CD4-positive, alpha-beta T cell treated with Interleukin-15 for 4 hours (primary cell): ENCODE results near the gene SYCP2.
"Not testable (repeated sequence)": the region's sequence is repeated elsewhere in the genome, so short reads cannot be mapped to it uniquely, and the experiment has no call there.

ENCODE experiments used
- DNase-seq: peaks from one replicate; pipeline ENCODE4 v3.0.0-alpha.2; 2020; ENCODE audit warnings: low spot score

The SYCP2 gene

DNA sequence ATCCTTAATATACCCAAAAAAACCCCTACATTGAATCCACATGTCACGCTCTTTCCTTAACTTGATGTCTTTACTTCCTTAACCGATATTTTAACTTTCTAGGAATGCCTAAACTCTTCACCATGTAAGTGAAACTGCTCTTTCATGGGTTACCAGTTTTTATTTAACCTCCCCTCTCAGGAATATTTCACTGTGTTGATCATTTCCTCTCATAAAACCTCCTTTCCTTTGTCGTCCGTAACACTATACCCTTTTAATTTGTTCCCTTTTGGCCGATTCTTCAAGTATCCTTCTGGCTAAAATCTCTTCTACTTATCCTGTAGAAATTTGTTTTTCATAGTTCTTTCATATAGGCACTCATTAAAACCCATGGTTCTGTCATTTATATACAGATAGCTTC, 24.6 kb downstream of the SYCP2 start:
- DNase-seq = no peak

DNA sequence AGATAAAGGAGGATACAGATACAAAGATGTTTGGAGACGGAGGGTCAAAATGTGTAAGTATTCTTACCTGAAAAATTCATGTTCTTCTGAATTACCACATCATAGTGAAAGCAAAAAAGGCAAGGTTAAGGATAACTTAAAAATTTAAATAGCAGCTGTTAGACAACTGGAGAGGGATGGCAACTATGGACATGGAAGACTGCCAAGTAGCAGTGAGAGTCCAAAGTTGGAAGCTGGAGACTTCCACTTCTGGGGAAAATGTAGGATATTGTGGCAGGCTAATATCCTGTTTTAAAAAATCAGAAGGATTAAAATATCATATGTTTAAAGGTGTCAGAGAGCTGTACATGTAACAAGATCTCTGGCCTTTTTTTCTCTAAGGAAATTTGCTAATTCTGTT, 29.8 kb downstream of the SYCP2 start:
- DNase-seq = no peak

DNA sequence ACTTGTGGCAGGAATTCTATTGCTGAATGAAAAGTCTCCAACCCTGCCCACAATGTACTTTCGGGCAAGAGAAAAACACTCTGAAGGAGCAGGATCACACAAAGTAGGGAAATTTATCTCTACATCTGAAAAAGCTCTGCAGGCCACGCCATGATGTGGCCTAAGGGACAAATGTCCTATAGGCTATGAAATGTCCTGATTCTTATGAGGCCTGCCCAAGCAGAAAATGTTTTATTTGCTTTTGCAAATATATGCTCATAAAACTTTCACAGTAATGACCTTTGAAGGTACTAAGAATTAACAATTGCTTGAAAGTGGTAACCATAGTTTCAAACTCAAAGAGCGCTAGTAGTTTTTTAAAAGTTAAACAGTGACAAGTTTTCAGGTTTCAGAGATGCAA, 31.0 kb downstream of the SYCP2 start:
- no peak for DNase-seq

DNA sequence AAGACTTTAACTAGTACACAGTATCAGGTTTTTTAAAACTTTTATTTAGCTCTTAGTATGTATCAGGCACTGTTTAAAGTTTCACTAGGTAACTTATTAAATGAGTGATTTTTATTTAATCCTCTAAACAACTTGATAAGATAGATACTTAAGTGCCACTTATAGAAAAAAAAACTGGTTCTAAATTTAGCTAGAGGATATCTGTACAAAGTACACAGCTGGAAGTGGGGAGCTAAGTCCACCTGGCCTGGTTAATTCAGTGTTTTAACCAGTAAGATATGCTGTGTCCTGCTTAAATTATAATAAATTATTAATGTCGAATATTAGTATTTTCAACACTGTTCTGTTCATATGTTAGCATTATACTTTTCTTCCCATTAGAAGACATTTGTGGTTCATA, 37.5 kb downstream of the SYCP2 start:
- no peak for DNase-seq

GRCh38 chr20:59891581-59891980, 41.9 kb downstream of the SYCP2 start:
- no peak for DNase-seq

DNA sequence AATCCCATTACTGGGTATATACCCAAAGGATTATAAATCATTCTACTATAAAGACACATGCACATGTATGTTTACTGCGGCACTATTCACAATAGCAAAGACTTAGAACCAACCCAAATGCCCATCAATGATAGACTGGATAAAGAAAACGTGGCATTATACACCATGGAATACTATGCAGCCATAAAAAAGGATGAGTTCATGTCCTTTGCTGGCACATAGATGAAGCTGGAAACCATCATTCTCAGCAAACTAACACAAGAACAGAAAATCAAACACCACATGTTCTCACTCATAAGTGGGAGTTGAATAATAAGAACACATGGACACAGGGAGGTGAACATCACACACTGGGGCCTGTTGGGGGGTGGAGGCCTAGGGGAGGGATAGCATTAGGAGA, 43.4 kb downstream of the SYCP2 start:
- DNase-seq = not testable (repeated sequence)

DNA sequence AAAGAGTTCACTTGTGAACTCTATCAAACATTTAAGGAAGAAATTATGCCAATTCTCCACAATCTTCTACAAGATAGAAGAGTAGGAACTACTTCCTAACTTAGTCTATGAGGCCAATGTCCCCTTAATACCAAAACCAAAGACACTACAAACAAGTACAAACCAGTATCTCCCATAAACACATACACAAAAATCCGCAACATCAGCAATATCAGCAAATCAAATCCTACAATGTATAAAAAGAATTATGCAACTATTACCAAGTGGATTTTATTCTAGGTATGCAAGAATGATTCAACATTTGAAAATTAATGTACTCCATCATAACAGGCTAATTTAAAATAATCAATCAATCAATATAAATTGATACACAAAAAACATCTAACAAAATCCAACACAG, 45.4 kb downstream of the SYCP2 start:
- no peak for DNase-seq

DNA sequence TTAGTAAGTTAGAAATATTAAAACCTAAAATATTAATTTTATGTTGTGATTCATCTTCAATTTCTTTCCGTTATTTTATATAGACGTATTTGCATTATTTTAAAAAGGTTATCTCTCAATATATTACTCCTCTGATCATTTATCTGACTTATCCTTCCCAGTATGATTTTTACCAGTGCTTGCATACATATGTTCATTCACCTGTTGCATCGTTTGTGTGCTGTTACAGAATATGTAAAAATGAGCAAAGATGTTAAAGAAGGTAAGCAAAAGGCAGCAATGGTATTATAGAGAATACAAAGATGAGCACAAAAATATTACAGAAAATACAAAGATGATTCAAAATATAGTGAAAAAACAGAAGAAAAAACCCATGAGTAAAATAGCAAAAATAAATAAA, 48.9 kb downstream of the SYCP2 start:
- DNase-seq = no peak

DNA sequence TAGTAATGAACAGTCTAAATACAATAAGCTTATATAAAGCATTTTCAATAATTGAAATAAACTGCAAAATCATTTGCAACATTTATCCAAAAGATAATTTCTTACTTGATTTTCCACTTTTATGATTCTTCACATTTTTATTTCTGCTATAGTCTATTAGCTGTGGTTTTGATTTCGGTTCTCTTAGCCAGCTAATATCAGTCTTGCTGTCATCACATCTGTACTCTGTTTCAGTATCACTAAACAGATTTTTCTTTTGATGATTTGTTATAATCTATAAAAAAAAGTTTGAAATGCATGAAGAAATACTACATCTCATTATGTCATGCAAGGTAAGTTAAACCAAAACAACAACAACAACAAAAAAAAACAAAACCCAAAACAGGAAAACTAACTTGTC, 53.2 kb downstream of the SYCP2 start:
- no peak for DNase-seq

DNA sequence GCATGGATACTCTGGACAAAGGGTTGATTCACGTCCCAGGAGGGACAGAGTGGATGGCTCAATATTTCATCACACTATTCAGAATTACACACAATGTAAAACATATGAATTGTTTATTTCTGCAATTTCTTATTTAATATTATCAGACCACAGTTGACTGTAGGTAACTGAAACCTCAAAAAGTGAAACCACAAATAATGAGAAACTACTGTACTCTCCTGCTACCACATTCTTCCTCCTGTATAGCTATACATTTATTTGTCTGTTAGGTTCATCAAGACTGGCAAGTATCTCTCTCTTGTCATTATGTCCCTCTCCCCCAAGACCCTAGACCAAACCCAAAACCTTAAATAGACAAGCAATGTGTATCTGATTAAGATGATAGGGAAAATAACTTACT, 60.0 kb downstream of the SYCP2 start:
- no peak for DNase-seq

GRCh38 chr20:59871096-59871495, 62.3 kb downstream of the SYCP2 start:
- no peak for DNase-seq

- DNase-seq = no peak
Measured at GRCh38 chr20:59866338-59866737, 67.1 kb downstream of the SYCP2 start.

DNA sequence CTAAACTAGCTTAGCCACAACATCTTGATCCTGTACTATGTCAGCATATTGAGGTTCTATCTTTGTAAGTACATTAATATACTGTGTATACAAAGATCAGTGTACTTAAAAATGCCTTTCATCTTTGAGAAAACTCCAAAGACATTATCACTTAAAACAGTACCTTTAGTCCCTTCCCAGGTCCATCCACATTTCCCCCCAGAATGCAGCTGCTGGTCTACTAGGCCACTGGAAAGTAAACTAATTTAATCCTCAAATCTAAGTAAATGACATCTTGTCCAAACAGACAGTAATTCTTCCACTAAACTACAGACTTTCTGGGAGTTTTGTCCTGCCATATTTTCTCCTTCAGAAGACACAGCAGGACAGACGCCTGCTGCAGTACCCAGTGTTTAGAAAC, 68.7 kb downstream of the SYCP2 start:
- DNase-seq = no peak

DNA sequence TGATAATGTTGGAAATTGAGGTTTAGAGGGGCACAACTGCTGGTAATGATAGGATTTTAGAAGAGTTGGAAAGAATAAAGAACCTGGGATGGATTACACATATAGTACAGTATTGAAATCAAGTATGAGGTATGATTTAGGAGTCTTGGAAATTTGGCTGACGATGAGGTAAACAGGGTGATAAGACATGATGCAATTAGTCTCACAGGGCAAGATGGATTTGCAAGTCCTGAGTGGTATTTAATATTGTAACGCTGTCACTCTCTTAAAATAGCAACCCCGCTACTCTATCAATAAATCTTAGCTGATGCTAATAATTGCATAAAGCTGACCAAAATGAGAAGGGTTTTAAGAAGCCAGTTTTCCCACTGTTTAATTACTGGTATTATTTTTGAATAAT, 70.4 kb downstream of the SYCP2 start:
- DNase-seq = no peak

DNA sequence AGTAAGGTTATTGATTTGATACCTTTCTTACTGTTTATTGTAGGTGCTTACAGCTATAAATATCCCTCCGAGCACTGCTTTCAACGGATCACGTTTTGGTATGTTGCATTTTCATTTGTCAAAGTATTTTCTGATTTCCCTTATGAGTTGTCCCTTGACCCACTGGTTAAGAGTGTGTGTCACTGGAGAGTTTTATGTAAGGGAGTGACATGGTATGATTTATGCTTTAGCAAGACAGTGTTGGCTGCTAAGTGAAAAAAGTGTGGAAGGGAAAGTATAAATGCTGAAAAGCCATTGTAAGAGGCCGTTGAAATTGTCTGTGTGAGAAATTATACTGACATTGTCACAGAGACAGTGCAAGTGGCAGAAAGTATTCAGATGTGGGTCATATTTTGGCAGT, 72.0 kb downstream of the SYCP2 start:
- DNase-seq = no peak

- no peak for DNase-seq
Measured at GRCh38 chr20:59858425-59858824, 75.0 kb downstream of the SYCP2 start.

DNA sequence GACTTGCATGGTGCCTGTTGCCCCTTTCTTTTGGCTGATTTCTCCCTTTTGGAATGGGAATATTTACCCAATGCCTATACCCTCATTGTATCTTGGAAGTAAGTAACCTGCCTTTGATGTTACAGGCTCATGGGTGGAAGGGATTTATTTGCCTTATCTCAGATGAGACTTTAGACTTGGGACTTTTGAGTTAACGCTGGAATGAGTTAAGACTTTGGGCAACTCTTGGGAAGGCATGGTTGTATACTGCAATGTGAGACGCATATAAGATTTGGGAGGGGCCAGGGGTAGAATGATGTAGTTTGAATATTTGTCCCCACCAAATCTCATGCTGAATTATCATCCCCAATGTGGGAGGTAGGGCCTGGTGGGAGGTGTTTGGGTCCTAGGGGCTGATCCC, 75.5 kb downstream of the SYCP2 start:
- DNase-seq = no peak

- not testable (repeated sequence) for DNase-seq
Measured at GRCh38 chr20:59856941-59857340, 76.5 kb downstream of the SYCP2 start.

DNA sequence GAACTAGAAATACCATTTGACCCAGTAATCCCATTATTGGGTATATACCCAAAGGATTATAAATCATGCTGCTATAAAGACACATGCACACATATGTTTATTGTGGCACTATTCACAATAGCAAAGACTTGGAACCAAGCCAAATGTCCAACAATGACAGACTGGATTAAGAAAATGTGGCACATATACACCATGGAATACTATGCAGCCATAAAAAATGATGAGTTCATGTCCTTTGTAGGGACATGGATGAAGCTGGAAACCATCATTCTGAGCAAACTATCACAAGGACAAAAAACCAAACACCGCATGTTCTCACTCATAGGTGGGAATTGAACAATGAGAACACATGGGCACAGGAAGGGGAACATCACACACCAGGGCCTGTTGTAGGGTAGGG, 76.9 kb downstream of the SYCP2 start:
- DNase-seq = not testable (repeated sequence)

- no peak for DNase-seq
Measured at GRCh38 chr20:59850018-59850641, 83.3 kb downstream of the SYCP2 start.

- no peak for DNase-seq
Measured at GRCh38 chr20:59848182-59848581, 85.3 kb downstream of the SYCP2 start.

- no peak for DNase-seq
Measured at GRCh38 chr20:59845472-59845871, 88.0 kb downstream of the SYCP2 start.

DNA sequence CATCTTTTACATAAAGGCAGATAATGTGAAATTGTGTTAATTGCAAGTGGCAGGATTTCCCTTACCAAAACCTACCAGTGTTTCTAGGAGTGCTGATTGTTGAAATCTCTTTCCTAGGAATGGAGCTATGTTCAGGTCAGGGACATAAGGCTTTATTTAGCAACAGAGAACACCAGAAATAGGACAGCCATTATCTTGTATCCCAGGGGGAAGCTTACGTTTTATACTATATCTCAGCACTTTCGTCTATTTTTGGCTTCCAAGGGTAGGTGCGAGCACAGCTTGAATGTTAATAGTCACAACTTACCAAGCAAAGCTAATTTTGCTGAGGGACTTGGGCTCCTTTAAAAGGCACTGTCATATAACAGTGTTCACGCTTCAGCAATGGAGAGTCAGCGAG, 94.0 kb downstream of the SYCP2 start:
- DNase-seq = no peak

DNA sequence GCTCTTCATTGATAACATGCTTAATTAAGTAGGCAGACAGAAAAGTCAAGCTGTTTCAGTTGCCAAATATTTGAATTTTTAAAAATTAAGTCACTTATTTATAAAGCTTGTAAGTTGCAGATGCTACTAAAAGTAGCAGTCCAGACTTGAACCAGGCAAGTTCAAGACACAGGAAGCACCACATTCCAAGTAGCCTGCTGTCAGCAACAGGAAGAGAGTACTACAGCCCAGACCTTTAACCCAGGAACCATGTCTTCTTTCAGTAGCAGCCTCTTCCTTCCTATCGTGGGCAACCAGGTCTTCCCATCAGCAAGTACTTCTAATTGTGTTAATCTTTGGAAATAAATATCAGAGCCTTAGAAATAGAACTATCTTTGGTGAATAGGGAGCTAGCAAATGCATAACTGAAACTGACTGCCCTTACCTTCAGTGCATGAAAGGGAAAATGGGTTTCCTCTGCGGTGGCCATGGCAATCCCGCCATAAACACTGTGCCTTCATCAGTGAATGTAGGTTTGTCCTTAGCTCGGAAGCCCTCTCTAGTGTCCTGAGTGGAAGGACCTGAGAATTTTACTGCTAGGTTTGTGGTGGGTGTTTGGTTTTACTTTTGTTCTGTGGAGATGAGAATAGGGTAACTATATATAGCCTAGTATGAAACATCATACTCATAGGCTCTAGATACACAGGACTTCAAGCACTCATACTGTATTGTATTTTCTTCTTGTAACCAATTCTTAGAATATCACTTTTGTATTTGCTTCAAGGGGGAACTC, 95.6 kb downstream of the SYCP2 start:
- DNase-seq = no peak
